Endothelial cell of coronary artery (primary cell): ENCODE results near the gene C14orf180. TPM values are rescaled to one million over a fixed set of nuclear protein-coding genes. Genes with fewer than 3 reads are reported as not detected.

Experiments used
- total RNA-seq: library from RNA; depleted of rRNA; stranded (reverse); fragments of >200 nt; gene quantifications from 2 replicates; pipeline ENCODE4 v1.2.3, GENCODE V29; 2014

Gene C14orf180
- total RNA-seq: not detected in 2 replicates

GRCh38 chr14:104579507-104579906 is at the start of gene C14orf180:
TSS of gene C14orf180 (plus strand) at chr14:104579764. CDS start at chr14:104586431, 6,667 bp downstream.

GRCh38 chr14:104604458-104605449 is 25.2 kb downstream of the C14orf180 start, which contains the start of gene TMEM179:
TSS of gene TMEM179 (minus strand) at chr14:104604772. CDS start at chr14:104604741, 31 bp downstream.

Other genes with a start within 250 kb of the C14orf180 start
- under 0.01 TPM in 1 of 2 replicates, not detected in the other for gene TMEM179, start 25.0 kb downstream of the C14orf180 start, total RNA-seq
- gene INF2, start 109.9 kb downstream of the C14orf180 start, total RNA-seq: 39.3 and 65.7 TPM in 2 replicates
- 1.4 and 7.4 TPM in 2 replicates for gene ADSS1, start 144.5 kb downstream of the C14orf180 start, total RNA-seq
- 99.4 and 118 TPM in 2 replicates for gene SIVA1, start 173.4 kb downstream of the C14orf180 start, total RNA-seq
- 191 and 220 TPM in 2 replicates for gene AKT1, start 216.0 kb downstream of the C14orf180 start, total RNA-seq
- gene ZBTB42, start 221.3 kb downstream of the C14orf180 start, total RNA-seq: 3.5 and 4.7 TPM in 2 replicates